K562 (cell line): ENCODE measurements around the gene DNA2. TPM values are rescaled to one million over a fixed set of nuclear protein-coding genes. Genes with fewer than 3 reads are reported as not detected.
A peak's percentile ranks its signal among the peaks of the same experiment; 100 is the strongest.

Experiments used
- ATAC-seq: fragments of 200-7000 bp; cut with Tn5 transposase; 3 replicates; pipeline ENCODE4 v1.9.1; 2020; ENCODE audit warnings: moderate library complexity
- BruUV-seq: library from RNA; stranded (reverse); fragments of 400-500 nt; replicated peaks from 2 replicates; lab custom pipeline; 2021; lab: Mats Ljungman, UMichigan
- CTCF ChIA-PET: fragments of 300-600 bp; formaldehyde crosslinking; extraction: SDS; loops from one replicate; lab custom pipeline; 2021; ENCODE audit warnings: low intra/inter-chr PET ratio; lab: Yijun Ruan, JAX
- POLR2A ChIA-PET: fragments of 300-600, 350-650 bp; sonication (Branson Sonifier 250); formaldehyde crosslinking; extraction: SDS; loops from one replicate; lab custom pipeline; 2021; ENCODE audit warnings: antibody characterized with exemption, inconsistent platforms; lab: Yijun Ruan, JAX
- DNase-seq, 4 experiments: peaks; one replicate each; pipeline versions ENCODE4 v3.0.0 to v3.0.0-alpha.2; 2011 to 2018; ENCODE audit warnings: low spot score in 3 of 4, mixed read lengths in 3 of 4; ENCODE audit errors: extremely low read depth in 1 of 4
- FAIRE-seq: peaks from 2 replicates; lab custom pipeline; 2011; peaks lifted over from hg19 to GRCh38; lab: Jason Lieb, UNC
- H2AFZ ChIP-seq: 2 replicates; pipeline ENCODE4 v1.6.0; 2011; ENCODE audit warnings: low read depth, low read length, control low read depth, inconsistent platforms
- H3K27ac ChIP-seq: fragments of 200-600 bp; 3 replicates; pipeline ENCODE4 v1.8.0; 2011; ENCODE audit warnings: low read depth, mild to moderate bottlenecking, control low read depth, inconsistent platforms, low read length, moderate library complexity, mixed read lengths; ENCODE audit errors: extremely low read depth
- H3K27me3 ChIP-seq, 2 experiments: fragments of 300-600 bp in 1 of 2; 2 replicates in 1 of 2; 3 replicates in 1 of 2; pipeline versions ENCODE4 v1.6.0 to v1.8.0; 2011; ENCODE audit warnings: inconsistent platforms in 2 of 2, low read length in 2 of 2, mild to moderate bottlenecking in 1 of 2, mixed read lengths in 1 of 2, moderate library complexity in 1 of 2; ENCODE audit not compliant: control insufficient read depth in 2 of 2, insufficient read depth in 2 of 2
- H3K36me3 ChIP-seq: fragments of 300-600 bp; 3 replicates; pipeline ENCODE4 v1.8.0; 2011; ENCODE audit warnings: mild to moderate bottlenecking, low read length, inconsistent platforms; ENCODE audit not compliant: control insufficient read depth, insufficient read depth
- H3K4me1 ChIP-seq, 2 experiments: fragments of 200-600 bp in 1 of 2; replicated peaks in 1 of 2; 2 replicates in 1 of 2; 3 replicates in 1 of 2; pipeline versions ENCODE4 v1.5.1 to v1.8.0; 2011; ENCODE audit warnings: inconsistent platforms in 2 of 2, low read length in 2 of 2, mild to moderate bottlenecking in 1 of 2, mixed read lengths in 1 of 2, moderate library complexity in 1 of 2; ENCODE audit not compliant: control insufficient read depth in 2 of 2, insufficient read depth in 2 of 2
- H3K4me2 ChIP-seq: 2 replicates; pipeline ENCODE4 v1.6.1; 2011; ENCODE audit warnings: low read length, control low read depth, inconsistent platforms, mixed read lengths; ENCODE audit not compliant: insufficient read depth
- H3K4me3 ChIP-seq: fragments of 200-600 bp; sonication (generic), shearing (Covaris generic); 2 replicates; pipeline ENCODE4 v1.5.1; 2016; ENCODE audit warnings: control low read depth, inconsistent platforms
- H3K79me2 ChIP-seq: fragments of 200-600 bp; 3 replicates; pipeline ENCODE4 v1.8.0; 2011; ENCODE audit warnings: low read length, inconsistent platforms; ENCODE audit not compliant: control insufficient read depth, insufficient read depth
- H3K9ac ChIP-seq, 2 experiments: 2 replicates each; pipeline versions ENCODE4 v1.6.0 to v1.6.1; 2011; ENCODE audit warnings: low read depth in 2 of 2, low read length in 2 of 2, control low read depth in 1 of 2, inconsistent platforms in 1 of 2, mild to moderate bottlenecking in 1 of 2, mixed read lengths in 1 of 2; ENCODE audit not compliant: insufficient read depth in 1 of 2
- H3K9me1 ChIP-seq: one replicate; pipeline ENCODE4 v1.6.0; 2011; ENCODE audit warnings: inconsistent platforms, mild to moderate bottlenecking, low read length, moderate library complexity; ENCODE audit not compliant: control insufficient read depth, insufficient read depth
- H3K9me3 ChIP-seq: replicated peaks from 2 replicates; pipeline ENCODE4 v1.5.1; 2011; ENCODE audit warnings: low read depth, low read length, inconsistent platforms; ENCODE audit not compliant: control insufficient read depth, insufficient read depth
- H4K20me1 ChIP-seq: replicated peaks from 2 replicates; pipeline ENCODE4 v1.6.1; 2011; ENCODE audit warnings: low read length, inconsistent platforms, mixed read lengths; ENCODE audit not compliant: control insufficient read depth, insufficient read depth
- ATF3 ChIP-seq, 2 experiments: fragments of 450-650 bp in 1 of 2; sonication (generic) in 1 of 2; formaldehyde crosslinking in 1 of 2; IDR thresholded peaks in 1 of 2; conservative IDR thresholded peaks in 1 of 2; 2 replicates each; pipeline versions ENCODE4 v1.6.1 to v1.8.1; 2016 to 2023; ENCODE audit warnings: mild to moderate bottlenecking in 2 of 2, moderate library complexity in 2 of 2, inconsistent platforms in 1 of 2, missing genetic modification reagents in 1 of 2
- CEBPB ChIP-seq: fragments of 450-650 bp; IDR thresholded peaks from 2 replicates; pipeline ENCODE4 v1.6.1; 2016; ENCODE audit warnings: missing genetic modification characterization, missing compliant biosample characterization
- CEBPG ChIP-seq, 3 experiments: fragments of 200-800 bp in 1 of 3; sonication (Bioruptor generic) in 1 of 3; sonication (generic) in 1 of 3; formaldehyde crosslinking in 1 of 3; IDR thresholded peaks in 2 of 3; conservative IDR thresholded peaks in 1 of 3; 2 replicates each; pipeline versions ENCODE4 v1.6.1 to v1.8.0; 2016 to 2022; ENCODE audit warnings: missing compliant biosample characterization in 2 of 3, missing genetic modification characterization in 2 of 3, mild to moderate bottlenecking in 1 of 3, missing genetic modification reagents in 1 of 3
- GTF2B ChIP-seq: IDR thresholded peaks from 2 replicates; pipeline ENCODE4 v1.6.1; 2011; ENCODE audit not compliant: insufficient read length; ENCODE audit errors: extremely low read depth
- WGBS: fragments of 100-300 bp; shearing (Covaris generic); methylation state at CpG from one replicate; pipeline ENCODE4 v1.1.6; 2016; ENCODE audit warnings: low coverage, mixed read lengths; ENCODE audit not compliant: insufficient coverage; ENCODE audit errors: missing lambda C conversion rate; 5-methylcytosine and 5-hydroxymethylcytosine counted together
- in situ Hi-C: fragments of 300-500 bp; cut with MboI; formaldehyde crosslinking; loops from 4 replicates; pipeline ENCODE4 v1.15.0; 2018; ENCODE audit warnings: inconsistent platforms, mixed read lengths
- intact Hi-C: fragments of 100-400 bp; cut with micrococcal nuclease; formaldehyde crosslinking; loops from 2 replicates; pipeline ENCODE4 v1.14.2; 2022
- polyA plus RNA-seq, 8 experiments: library from polyadenylated mRNA; depleted of rRNA in 4 of 8; stranded (reverse) in 5 of 8; unstranded in 3 of 8; fragments of >200 nt; fragmentation: Nextera tagmentation in 2 of 8; fragmentation: Illumina TruSeq in 1 of 8; extraction: Ambion mirVana in 2 of 8; extraction: Trizol in 1 of 8; gene quantifications; 2 replicates each; pipeline versions ENCODE4 v1.2.1 to v1.2.3, GENCODE V29; 2011 to 2014; ENCODE audit warnings: inconsistent platforms in 1 of 8, missing spikeins in 1 of 8
- total RNA-seq, 7 experiments: library from RNA; depleted of rRNA in 6 of 7; stranded (reverse); fragments of >200 nt in 6 of 7; fragmentation: Illumina TruSeq in 2 of 7; extraction: Trizol in 2 of 7; gene quantifications; 2 replicates each; pipeline versions ENCODE4 v1.2.1 to v1.2.3, GENCODE V29; 2011 to 2021; ENCODE audit warnings: low replicate concordance in 1 of 7

The DNA2 gene
- total and polyA plus RNA-seq, 9 of the 15 experiments (the other 6 are each of a cell fraction or from before 2014, with no cell fraction given) = 24.6 to 51.4 (median 40.8) TPM

- POLR2A ChIA-PET = interaction anchor here (0.7 to 2.8 kb wide), 3 partner anchors 9 to 41 kb away, joined by 3 to 11 read pairs (median 3); no protein-coding TSS in a partner anchor
- BruUV-seq = no TSS peak
- Histone ChIP-seq H4K20me1 (no peaks in the 10 kb centered on the region), H3K79me2 (no peaks in the 10 kb centered on the region)
- TF ChIP-seq CEBPG (CRISPR knock-in tag; IDR thresholded peaks at IDR 0.05) (no peak), CEBPG (tag; conservative IDR thresholded peaks at IDR 0.05 in 1 of 2, IDR thresholded peaks at IDR 0.05 in 1 of 2) (peak; percentile 89 to 90), CEBPB (tag) (peak; percentile 77), GTF2B (no peak), ATF3 (IDR thresholded peaks at IDR 0.05) (peak; percentile 77), ATF3 (CRISPR knock-in tag; conservative IDR thresholded peaks at IDR 0.05) (no peak)
- TF ChIP-seq, all 486 proteins: peak for 3
- no peak for FAIRE-seq
- Histone ChIP-seq H2AFZ (no peak overlapping the region), H3K9ac (no peak overlapping the region), H3K9me3 (no peaks in the 10 kb centered on the region), H3K36me3 (peaks cover 52% of the 10 kb centered on the region; the same call in 2 of the 3 replicates), H3K9me1 (no peaks in the 10 kb centered on the region), H3K4me2 (no peak overlapping the region), H3K4me3 (no peak overlapping the region), H3K27ac (no peak overlapping the region), H3K27me3 (no peaks in the 10 kb centered on the region), H3K4me1 (no peaks in the 10 kb centered on the region)
- no peak for DNase-seq
- intact Hi-C loops = no loop called here
- in situ Hi-C loops = no loop called here
- CTCF ChIA-PET = no interaction called here
- no peak for ATAC-seq
- 62% methylated on average over 2 of the region's 2 CpGs for WGBS
Measured at GRCh38 chr10:68385740-68386139, 86.0 kb downstream of the DNA2 start.
